H9 (cell line): Measurements from ENCODE around the gene TPX2. TPM values are rescaled to one million over a fixed set of nuclear protein-coding genes. Genes with fewer than 3 reads are reported as not detected.

Experiments
- DNase-seq: peaks from one replicate; pipeline ENCODE4 v3.0.0-alpha.2; 2017
- H2AFZ ChIP-seq: one replicate; pipeline ENCODE4 v1.6.1; 2013; ENCODE audit warnings: mild to moderate bottlenecking, low read length, control low read depth, moderate library complexity
- H2AK5ac ChIP-seq: 2 replicates; pipeline ENCODE4 v1.6.1; 2013; ENCODE audit warnings: low read length, control low read depth, mixed read lengths; ENCODE audit not compliant: insufficient read length
- H2BK120ac ChIP-seq: one replicate; pipeline ENCODE4 v1.6.1; 2013; ENCODE audit warnings: low read depth, mild to moderate bottlenecking, low read length, control low read depth, inconsistent platforms; ENCODE audit not compliant: poor library complexity, severe bottlenecking
- H2BK12ac ChIP-seq: 2 replicates; pipeline ENCODE4 v1.6.1; 2013; ENCODE audit warnings: low read length, control low read depth, mixed read lengths, low read depth; ENCODE audit not compliant: insufficient read length
- H2BK15ac ChIP-seq: 2 replicates; pipeline ENCODE4 v1.6.1; 2013; ENCODE audit warnings: low read depth, low read length, control low read depth
- H2BK20ac ChIP-seq: one replicate; pipeline ENCODE4 v1.6.1; 2013; ENCODE audit warnings: low read depth, mild to moderate bottlenecking, low read length, control low read depth, inconsistent platforms; ENCODE audit not compliant: poor library complexity, severe bottlenecking
- H2BK5ac ChIP-seq: 2 replicates; pipeline ENCODE4 v1.6.1; 2013; ENCODE audit warnings: low read length, control low read depth, mixed read lengths; ENCODE audit not compliant: insufficient read length
- H3K14ac ChIP-seq: 2 replicates; pipeline ENCODE4 v1.6.1; 2013; ENCODE audit warnings: low read length, control low read depth; ENCODE audit not compliant: insufficient read depth
- H3K18ac ChIP-seq: 2 replicates; pipeline ENCODE4 v1.6.1; 2013; ENCODE audit warnings: low read depth, mild to moderate bottlenecking, mixed read lengths, low read length, control low read depth; ENCODE audit not compliant: insufficient read length
- H3K23ac ChIP-seq: 2 replicates; pipeline ENCODE4 v1.6.1; 2013; ENCODE audit warnings: low read length, control low read depth, mixed read lengths, low read depth; ENCODE audit not compliant: insufficient read length
- H3K23me2 ChIP-seq: 2 replicates; pipeline ENCODE4 v1.6.1; 2013; ENCODE audit warnings: low read depth, mild to moderate bottlenecking, mixed read lengths, low read length, control low read depth; ENCODE audit not compliant: insufficient read length, poor library complexity, severe bottlenecking
- H3K27ac ChIP-seq: 2 replicates; pipeline ENCODE4 v1.5.1; 2013; ENCODE audit warnings: low read length, control low read depth, mixed read lengths, low read depth; ENCODE audit not compliant: insufficient read length
- H3K27me3 ChIP-seq: 2 replicates; pipeline ENCODE4 v1.6.1; 2013; ENCODE audit warnings: low read length, control low read depth, inconsistent platforms; ENCODE audit not compliant: insufficient read depth
- H3K4ac ChIP-seq: 2 replicates; pipeline ENCODE4 v1.6.1; 2013; ENCODE audit warnings: low read depth, mild to moderate bottlenecking, control low read depth, inconsistent platforms, low read length, moderate library complexity
- H3K4me1 ChIP-seq: 2 replicates; pipeline ENCODE4 v1.6.1; 2013; ENCODE audit warnings: low read length, control low read depth, inconsistent platforms; ENCODE audit not compliant: insufficient read depth
- H3K4me2 ChIP-seq: 2 replicates; pipeline ENCODE4 v1.6.1; 2013; ENCODE audit warnings: low read length, control low read depth, mixed read lengths; ENCODE audit not compliant: insufficient read length, insufficient read depth
- H3K56ac ChIP-seq: 2 replicates; pipeline ENCODE4 v1.6.1; 2013; ENCODE audit warnings: low read depth, mild to moderate bottlenecking, mixed read lengths, low read length, control low read depth; ENCODE audit not compliant: insufficient read length
- H3K79me1 ChIP-seq: 2 replicates; pipeline ENCODE4 v1.6.1; 2013; ENCODE audit warnings: low read depth, mild to moderate bottlenecking, moderate library complexity, low read length, control low read depth, inconsistent platforms; ENCODE audit not compliant: insufficient read depth, poor library complexity, severe bottlenecking
- H3K79me2 ChIP-seq: 2 replicates; pipeline ENCODE4 v1.6.1; 2013; ENCODE audit warnings: low read length, control low read depth, inconsistent platforms; ENCODE audit not compliant: insufficient read depth
- H3K9ac ChIP-seq: 2 replicates; pipeline ENCODE4 v1.6.1; 2013; ENCODE audit warnings: low read length, control low read depth, mixed read lengths; ENCODE audit not compliant: insufficient read length; ENCODE audit errors: extremely low read depth
- H3K9me3 ChIP-seq: one replicate; pipeline ENCODE4 v1.6.1; 2013; ENCODE audit warnings: low read depth, low read length, inconsistent platforms; ENCODE audit not compliant: control insufficient read depth
- H3T11ph ChIP-seq: one replicate; pipeline ENCODE4 v1.6.1; 2013; ENCODE audit warnings: mild to moderate bottlenecking, low read length, control low read depth, inconsistent platforms
- H4K20me1 ChIP-seq: one replicate; pipeline ENCODE4 v1.6.1; 2013; ENCODE audit not compliant: control insufficient read depth, insufficient read length, insufficient read depth
- H4K5ac ChIP-seq: 2 replicates; pipeline ENCODE4 v1.6.1; 2013; ENCODE audit warnings: low read depth, mild to moderate bottlenecking, mixed read lengths, low read length, control low read depth; ENCODE audit not compliant: insufficient read length
- H4K8ac ChIP-seq: replicated peaks from 2 replicates; pipeline ENCODE4 v1.6.1; 2013; ENCODE audit warnings: low read length, control low read depth, mixed read lengths, low read depth; ENCODE audit not compliant: insufficient read length
- H4K91ac ChIP-seq: 2 replicates; pipeline ENCODE4 v1.6.1; 2013; ENCODE audit warnings: low read depth, mild to moderate bottlenecking, moderate library complexity, mixed read lengths, low read length, control low read depth; ENCODE audit not compliant: insufficient read length
- H3K27ac Mint-ChIP-seq, 3 experiments: 2 replicates in 2 of 3; 3 replicates in 1 of 3; pipeline ENCODE4 v1.8.0; 2020 to 2021; ENCODE audit warnings: mixed read lengths in 3 of 3, mild to moderate bottlenecking in 1 of 3, moderate library complexity in 1 of 3
- H3K27me3 Mint-ChIP-seq: 2 replicates; pipeline ENCODE4 v1.8.0; 2021; ENCODE audit warnings: low read depth, mild to moderate bottlenecking, moderate library complexity, mixed read lengths
- H3K36me3 Mint-ChIP-seq, 3 experiments: 2 replicates in 2 of 3; 3 replicates in 1 of 3; pipeline ENCODE4 v1.8.0; 2020 to 2021; ENCODE audit warnings: low read depth in 3 of 3, mixed read lengths in 3 of 3; ENCODE audit not compliant: insufficient read depth in 1 of 3
- H3K4me1 Mint-ChIP-seq, 2 experiments: 2 replicates each; pipeline ENCODE4 v1.8.0; 2020; ENCODE audit warnings: mixed read lengths in 2 of 2
- H3K4me3 Mint-ChIP-seq, 2 experiments: 2 replicates in 1 of 2; 3 replicates in 1 of 2; pipeline ENCODE4 v1.8.0; 2020 to 2021; ENCODE audit warnings: mild to moderate bottlenecking in 2 of 2, mixed read lengths in 2 of 2, moderate library complexity in 1 of 2
- H3K9me3 Mint-ChIP-seq, 2 experiments: 2 replicates in 1 of 2; 3 replicates in 1 of 2; pipeline ENCODE4 v1.8.0; 2020; ENCODE audit warnings: mild to moderate bottlenecking in 2 of 2, mixed read lengths in 2 of 2, moderate library complexity in 1 of 2
- CTCF ChIP-seq: fragments of 200-600 bp; sonication (generic); conservative IDR thresholded peaks from 3 replicates; pipeline ENCODE4 v1.8.0; 2021; ENCODE audit warnings: antibody characterized with exemption, mild to moderate bottlenecking
- WGBS: extraction: QIAGEN DNeasy Blood & Tissue Kit; methylation state at CpG from one replicate; pipeline ENCODE4 v1.1.7; 2013; ENCODE audit warnings: missing lambda C conversion rate, low lambda C conversion rate, mixed read lengths; ENCODE audit not compliant: insufficient read length; ENCODE audit errors: extremely low coverage; 5-methylcytosine and 5-hydroxymethylcytosine counted together
- total RNA-seq: library from RNA; stranded (reverse); gene quantifications from 2 replicates; pipeline ENCODE4 v1.2.1, GENCODE V29; 2021

TPX2 gene
- total RNA-seq, 1 experiment from 2014 or later = 161 TPM

GRCh38 chr20:31706607-31707257, 32.4 kb upstream of the TPX2 start:
- Histone ChIP-seq H3T11ph (no peak overlapping the region), H2BK12ac (no peak overlapping the region), H2AFZ (no peak overlapping the region), H3K4ac (no peak overlapping the region), H3K27ac (no peak overlapping the region), H3K9me3 (no peaks in the 10 kb centered on the region), H3K18ac (no peak overlapping the region), H3K56ac (no peak overlapping the region), H4K20me1 (no peaks in the 10 kb centered on the region), H3K14ac (no peak overlapping the region), H4K5ac (no peak overlapping the region), H2BK5ac (no peak overlapping the region), H3K27me3 (no peaks in the 10 kb centered on the region), H3K4me1 (no peaks in the 10 kb centered on the region), H4K91ac (no peak overlapping the region), H2BK15ac (no peak overlapping the region), H3K9ac (no peak overlapping the region), H2BK20ac (no peak overlapping the region), H3K4me2 (no peak overlapping the region), H4K8ac (no peak overlapping the region), H3K79me1 (no peaks in the 10 kb centered on the region), H3K23me2 (no peaks in the 10 kb centered on the region), H2AK5ac (no peak overlapping the region), H3K79me2 (peaks cover 2% of the 10 kb centered on the region; the same call in 1 of the 2 replicates), H2BK120ac (no peak overlapping the region), H3K23ac (no peak overlapping the region)
- H3K4me3 Mint-ChIP-seq = no peak overlapping the region
- DNase-seq = no peak
- no peaks in the 10 kb centered on the region for H3K9me3 Mint-ChIP-seq
- H3K36me3 Mint-ChIP-seq = peaks cover 0 to 51% (median 19%) of the 10 kb centered on the region in 3 experiments; a peak in 6 of 7 replicates
- no peak for TF ChIP-seq CTCF
- no peak overlapping the region for H3K27ac Mint-ChIP-seq
- H3K27me3 Mint-ChIP-seq = no peaks in the 10 kb centered on the region
- no CpG with 5 or more reads among the region's 2 CpGs for WGBS
- peaks cover 39 to 44% of the 10 kb centered on the region in 2 experiments for H3K4me1 Mint-ChIP-seq
